Skin epidermis (tissue), 12 donors: ENCODE results near the gene EML1.

Experiments
- H3K27ac ChIP-seq, 21 experiments: fragments of 200-600 bp; sonication (generic) in 11 of 21; one replicate each; pipeline ENCODE4 v1.5.0; 2020; ENCODE audit warnings: mild to moderate bottlenecking in 3 of 21, inconsistent platforms in 2 of 21, moderate library complexity in 2 of 21
- H3K4me3 ChIP-seq, 7 experiments: fragments of 200-600 bp; sonication (generic) in 2 of 7; one replicate each; pipeline ENCODE4 v1.5.0; 2020; ENCODE audit warnings: inconsistent platforms in 2 of 7, mild to moderate bottlenecking in 2 of 7, moderate library complexity in 1 of 7

EML1 gene

DNA sequence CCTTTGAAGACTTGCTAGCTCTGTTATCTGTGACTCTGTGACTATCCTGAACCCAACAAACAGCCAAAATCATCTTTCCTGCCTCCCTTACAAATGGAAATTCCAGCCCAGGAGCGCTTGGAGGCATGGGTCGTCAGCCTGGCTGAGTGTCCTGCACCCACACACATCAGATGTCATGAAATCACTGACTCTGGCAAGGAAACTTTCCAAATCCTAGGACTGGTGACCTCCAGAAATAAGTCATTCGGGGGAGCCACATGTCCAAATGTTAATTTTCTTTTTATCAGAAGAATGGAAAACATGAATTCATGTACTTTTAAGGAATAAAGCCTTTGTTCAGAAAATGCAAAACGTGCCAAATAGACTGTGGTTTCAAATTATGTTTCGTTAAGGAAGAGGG is 175.7 kb downstream of the EML1 start:
- Histone ChIP-seq H3K27ac (peak overlapping the region in 5 of 21 experiments; percentile 36 to 55 (median 49)), H3K4me3 (no peak overlapping the region)

- H3K4me3 ChIP-seq, result no peak overlapping the region
- H3K27ac ChIP-seq, result peak overlapping the region in 5 of 21 experiments; percentile 35 to 59 (median 37)
Observed at GRCh38 chr14:99969673-99970322, 176.6 kb downstream of the EML1 start.

DNA sequence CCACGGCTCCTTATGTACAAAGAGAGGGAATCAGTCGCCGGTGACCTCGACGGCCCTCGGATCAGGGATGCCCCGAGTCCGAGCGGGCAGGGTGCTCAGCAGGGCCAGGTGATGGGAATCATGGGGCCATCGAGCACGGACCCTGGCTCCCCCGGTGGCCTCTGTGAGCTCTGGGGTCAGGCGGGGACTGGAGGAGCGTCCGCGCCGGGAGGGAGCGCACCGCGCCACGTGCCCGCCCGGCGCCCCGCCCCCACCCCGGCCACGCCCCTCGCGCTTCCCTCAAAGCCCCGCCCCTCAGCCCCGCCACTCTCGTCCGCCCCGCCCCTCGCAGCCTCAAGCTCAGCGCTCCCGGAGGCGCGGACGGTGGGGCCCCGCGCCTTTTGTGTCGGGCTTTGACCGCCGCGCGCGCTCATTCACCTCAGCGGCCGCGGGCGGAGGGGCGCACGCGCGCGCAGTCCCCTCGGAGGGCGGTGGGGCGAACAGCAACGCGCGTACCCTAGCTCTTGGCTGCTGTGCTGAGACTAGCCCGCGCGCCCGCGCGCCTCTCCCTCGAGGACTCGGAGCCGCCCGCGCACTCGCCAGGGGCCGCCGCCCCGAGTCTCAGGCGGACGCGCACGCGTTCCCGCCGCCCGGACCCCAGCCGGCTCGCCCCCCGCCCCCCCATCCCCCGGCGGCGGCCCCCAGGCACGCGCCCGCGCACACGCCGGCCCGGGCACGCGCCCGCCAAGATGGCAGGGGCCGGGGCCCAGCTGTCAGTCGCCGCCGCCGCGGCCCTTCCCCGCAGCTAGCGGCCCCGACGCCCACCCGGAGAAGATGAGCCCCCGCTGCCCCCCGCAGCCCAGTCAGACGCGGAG is 178.1 kb downstream of the EML1 start:
- Histone ChIP-seq H3K4me3 (peak overlapping the region; percentile 42 to 92 (median 75)), H3K27ac (peak overlapping the region in 20 of 21 experiments; percentile 36 to 94 (median 82))

DNA sequence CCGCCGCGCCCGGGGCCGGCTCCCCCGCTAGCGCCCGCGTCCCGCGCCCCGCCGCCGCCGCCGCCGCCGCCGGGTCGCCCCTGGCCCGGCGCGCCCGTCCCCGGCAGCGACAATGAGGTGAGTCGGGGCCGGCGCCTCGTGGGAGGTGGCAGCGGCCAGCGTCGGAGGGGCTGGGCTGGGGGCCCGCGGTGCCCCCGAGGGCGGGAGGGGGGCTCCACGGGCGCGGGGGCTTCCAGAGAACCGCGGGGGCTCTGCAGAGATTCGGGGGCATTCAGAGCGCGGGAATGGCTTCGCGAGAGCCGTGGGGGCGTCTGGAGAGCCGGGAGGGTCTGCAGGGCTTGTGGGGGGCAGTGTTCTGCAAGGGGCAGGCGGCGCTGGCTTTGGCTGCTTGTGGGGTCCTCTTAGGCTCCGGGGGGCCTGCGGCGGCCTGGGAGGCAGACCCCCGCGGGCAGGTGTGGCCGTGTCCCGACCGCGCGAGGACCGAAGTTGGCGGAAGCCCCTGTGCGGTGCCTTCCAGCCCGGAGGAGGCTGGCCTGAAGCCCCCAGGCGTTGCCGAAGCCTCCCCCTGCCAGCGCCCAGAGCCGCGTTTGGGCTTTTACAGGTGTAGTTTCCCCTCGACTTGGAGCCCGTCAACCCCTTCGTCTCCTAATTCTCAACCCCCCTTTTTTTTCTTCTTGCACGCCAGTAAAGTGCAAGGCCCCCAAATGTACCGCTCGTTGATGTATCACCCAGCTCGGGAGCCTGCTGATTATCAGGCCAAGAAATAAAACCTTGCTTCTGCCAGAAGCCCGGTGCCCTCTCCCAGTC is 178.9 kb downstream of the EML1 start:
- peak overlapping the region; percentile 42 to 92 (median 75) for H3K4me3 ChIP-seq
- H3K27ac ChIP-seq, result peak overlapping the region in 19 of 21 experiments; percentile 38 to 94 (median 83)

GRCh38 chr14:99972748-99973466 is 179.7 kb downstream of the EML1 start:
- H3K27ac ChIP-seq, result peak overlapping the region in 10 of 21 experiments; percentile 47 to 94 (median 82)

DNA sequence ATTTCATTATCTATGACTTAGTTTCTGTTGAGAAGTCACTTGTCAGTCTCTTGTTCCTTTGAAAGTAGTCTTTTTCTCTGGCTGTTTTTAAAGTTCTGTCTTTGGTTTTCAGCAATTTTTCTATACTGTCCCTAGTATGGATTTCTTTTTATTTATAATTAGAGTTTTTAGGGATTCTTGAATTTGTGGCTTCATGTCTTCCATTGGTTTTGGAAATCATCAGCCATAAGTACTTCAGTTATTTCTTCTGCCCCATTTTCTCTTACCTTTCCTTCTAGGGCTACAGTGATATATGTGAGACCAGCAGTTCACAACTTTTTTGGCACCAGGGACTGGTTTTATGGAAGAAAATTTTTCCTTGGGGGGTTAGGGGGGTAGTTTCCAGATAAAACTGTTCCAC is 182.0 kb downstream of the EML1 start:
- no peak overlapping the region for H3K27ac ChIP-seq
- H3K4me3 ChIP-seq, result no peak overlapping the region

More at GRCh38 chr14:99972748-99973466, 179.7 kb downstream of the EML1 start:
- peak overlapping the region; percentile 42 to 92 (median 75) for H3K4me3 ChIP-seq

DNA sequence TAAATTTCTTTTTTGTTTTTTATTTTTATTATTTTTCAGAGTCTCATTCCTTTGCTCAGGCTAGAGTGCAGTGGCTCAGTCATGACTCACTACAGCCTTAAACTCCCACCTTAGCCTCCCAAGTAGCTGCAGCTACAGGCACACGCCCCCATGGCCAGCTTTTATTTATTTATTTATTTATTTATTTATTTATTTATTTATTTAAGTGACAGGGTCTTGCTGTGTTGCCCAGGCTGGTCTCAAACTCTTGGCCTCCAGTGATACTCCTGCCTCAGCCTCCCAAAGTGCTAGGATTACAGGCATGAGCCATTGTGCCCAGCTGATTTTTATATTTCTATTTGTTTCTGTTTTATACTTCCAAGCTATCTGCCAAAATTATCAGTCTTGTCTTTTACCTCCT is 182.8 kb downstream of the EML1 start:
- Histone ChIP-seq H3K4me3 (no peak overlapping the region), H3K27ac (no peak overlapping the region)

- Histone ChIP-seq H3K4me3 (no peak overlapping the region), H3K27ac (no peak overlapping the region)
Observed at GRCh38 chr14:99976681-99977080, 183.5 kb downstream of the EML1 start.

GRCh38 chr14:99980299-99980698 is 187.1 kb downstream of the EML1 start:
- H3K27ac ChIP-seq, result no peak overlapping the region
- no peak overlapping the region for H3K4me3 ChIP-seq

DNA sequence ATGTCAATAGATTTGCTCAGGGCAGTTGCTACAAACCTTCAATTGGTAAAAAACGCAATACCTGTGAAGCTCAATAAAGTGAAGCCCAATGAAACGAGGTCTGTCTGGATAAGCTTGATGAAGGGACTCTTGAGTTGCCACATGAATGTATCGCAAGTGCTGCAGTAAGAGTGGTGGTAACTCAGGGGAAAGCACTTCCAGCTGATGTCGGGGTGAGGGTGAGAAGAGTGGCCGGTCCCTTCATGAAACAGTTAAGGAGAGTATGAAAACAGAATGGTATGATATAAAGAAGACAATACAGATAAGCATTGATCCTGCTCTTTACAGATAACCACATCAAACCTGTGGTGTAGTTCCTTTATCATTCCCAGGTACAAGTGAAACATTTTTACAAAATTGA is 188.6 kb downstream of the EML1 start:
- H3K4me3 ChIP-seq, result no peak overlapping the region

DNA sequence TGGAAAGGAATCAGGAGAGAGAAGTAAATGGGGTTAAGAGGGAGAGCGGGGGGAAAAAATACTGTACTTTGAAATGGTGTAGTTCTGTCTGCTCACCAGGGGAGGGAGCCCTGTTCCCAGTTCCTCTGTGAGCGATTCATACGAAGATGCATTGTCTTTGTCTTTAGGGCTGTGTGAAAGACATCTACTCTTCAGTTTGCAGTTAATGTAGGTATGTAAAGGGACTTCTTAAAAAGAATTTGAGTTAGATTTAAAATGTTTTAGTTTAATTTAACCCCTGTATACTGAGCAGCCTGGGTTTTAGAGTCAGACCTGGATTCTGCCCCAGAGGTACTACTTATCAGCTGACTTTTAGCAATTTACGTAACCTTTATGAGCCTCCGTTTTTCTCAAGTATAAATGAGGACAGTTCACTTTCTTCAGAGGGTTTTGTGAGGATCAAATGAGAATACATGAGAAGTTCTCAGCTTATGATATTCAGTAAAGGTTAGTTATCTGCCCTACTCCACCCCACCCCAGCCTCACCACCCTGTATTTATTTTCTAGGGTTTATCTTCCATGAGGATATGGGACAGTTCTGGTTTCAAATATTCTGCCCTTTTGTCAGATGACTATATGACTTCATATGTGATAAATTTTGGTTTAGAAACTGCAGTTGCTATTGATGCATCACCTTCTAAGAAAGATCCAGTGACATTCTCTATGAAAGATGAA is 189.5 kb downstream of the EML1 start:
- no peak overlapping the region for H3K4me3 ChIP-seq
- H3K27ac ChIP-seq, result no peak overlapping the region

More for the DNA sequence above, 188.6 kb downstream of the EML1 start:
- no peak overlapping the region for H3K27ac ChIP-seq

GRCh38 chr14:99983251-99984015 is 190.2 kb downstream of the EML1 start:
- Histone ChIP-seq H3K27ac (no peak overlapping the region), H3K4me3 (no peak overlapping the region)

- no peak overlapping the region for H3K4me3 ChIP-seq
- H3K27ac ChIP-seq, result no peak overlapping the region
Observed at GRCh38 chr14:99984036-99984435, 190.8 kb downstream of the EML1 start.

DNA sequence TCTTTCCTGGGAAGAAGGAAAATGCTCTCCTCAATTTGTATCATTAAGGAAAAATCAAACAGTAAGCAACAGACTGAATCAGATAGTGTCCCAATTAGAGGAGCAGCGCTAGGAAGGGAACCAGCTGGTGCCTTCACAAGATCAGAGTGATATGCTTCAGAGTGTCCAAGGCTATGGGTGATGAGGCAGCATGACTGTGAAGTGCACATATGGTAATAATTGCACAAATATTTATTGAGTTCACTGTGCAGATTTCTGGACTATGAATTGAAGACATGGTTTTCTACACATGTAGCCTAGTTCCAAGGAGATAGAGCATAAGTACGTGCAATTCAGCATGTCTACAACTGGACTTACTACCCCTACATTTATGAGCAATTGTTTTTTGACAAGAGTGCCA is 193.2 kb downstream of the EML1 start:
- Histone ChIP-seq H3K4me3 (no peak overlapping the region), H3K27ac (no peak overlapping the region)

GRCh38 chr14:99989032-99989431 is 195.8 kb downstream of the EML1 start:
- H3K27ac ChIP-seq, result no peak overlapping the region

GRCh38 chr14:99990268-99991170 is 197.3 kb downstream of the EML1 start:
- no peak overlapping the region for H3K27ac ChIP-seq
- H3K4me3 ChIP-seq, result no peak overlapping the region

More at GRCh38 chr14:99989032-99989431, 195.8 kb downstream of the EML1 start:
- no peak overlapping the region for H3K4me3 ChIP-seq

DNA sequence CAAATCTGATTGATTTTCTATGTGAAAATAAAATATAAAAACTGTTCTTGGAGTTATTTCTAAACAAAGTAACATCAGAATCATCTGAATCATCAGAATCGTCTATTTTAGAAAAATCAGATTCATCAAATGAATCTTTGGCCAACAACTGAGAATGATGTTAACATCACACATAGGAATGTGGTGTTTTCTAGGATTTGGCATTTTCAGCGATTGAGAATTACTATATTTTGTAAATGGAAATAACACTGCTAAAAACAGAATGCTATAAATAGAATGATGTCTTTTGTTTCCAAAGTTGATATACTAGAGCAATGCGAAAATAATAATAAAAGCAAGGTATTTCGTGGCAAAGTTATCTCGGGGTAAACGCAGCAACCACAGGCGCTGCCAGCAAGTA is 198.1 kb downstream of the EML1 start:
- H3K27ac ChIP-seq, result no peak overlapping the region
- no peak overlapping the region for H3K4me3 ChIP-seq
